GM12875 (cell line): ENCODE data around the gene AFAP1.

Experiments
- H3K4me3 ChIP-seq: one replicate; pipeline ENCODE4 v1.5.1; 2011; ENCODE audit warnings: low read depth, low read length, control low read depth
- TF ChIP-seq, protein P1 (sequence below): IDR thresholded peaks from 2 replicates; pipeline ENCODE4 v1.5.1; 2011; ENCODE audit warnings: low read depth, mild to moderate bottlenecking, control low read depth, inconsistent platforms, low read length, moderate library complexity, borderline replicate concordance; ENCODE audit not compliant: insufficient read depth

AFAP1 gene

DNA sequence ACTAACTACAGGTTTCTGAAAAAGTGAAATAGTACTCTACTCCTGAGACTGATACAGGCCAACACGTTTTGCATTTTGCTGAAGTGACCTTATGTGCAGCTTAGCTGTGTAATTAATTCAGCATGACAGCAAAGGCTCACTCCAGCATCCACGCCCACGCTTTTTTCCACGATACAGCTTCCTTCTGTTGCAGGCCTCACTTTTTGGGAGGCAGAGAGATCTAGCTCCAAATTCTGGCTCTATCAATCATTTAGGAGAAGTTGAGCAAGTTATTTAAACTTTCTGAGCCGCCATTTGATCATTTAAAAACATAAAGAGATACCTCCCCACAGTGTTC is 160.3 kb downstream of the AFAP1 start:
- TF ChIP-seq, protein P1, sequence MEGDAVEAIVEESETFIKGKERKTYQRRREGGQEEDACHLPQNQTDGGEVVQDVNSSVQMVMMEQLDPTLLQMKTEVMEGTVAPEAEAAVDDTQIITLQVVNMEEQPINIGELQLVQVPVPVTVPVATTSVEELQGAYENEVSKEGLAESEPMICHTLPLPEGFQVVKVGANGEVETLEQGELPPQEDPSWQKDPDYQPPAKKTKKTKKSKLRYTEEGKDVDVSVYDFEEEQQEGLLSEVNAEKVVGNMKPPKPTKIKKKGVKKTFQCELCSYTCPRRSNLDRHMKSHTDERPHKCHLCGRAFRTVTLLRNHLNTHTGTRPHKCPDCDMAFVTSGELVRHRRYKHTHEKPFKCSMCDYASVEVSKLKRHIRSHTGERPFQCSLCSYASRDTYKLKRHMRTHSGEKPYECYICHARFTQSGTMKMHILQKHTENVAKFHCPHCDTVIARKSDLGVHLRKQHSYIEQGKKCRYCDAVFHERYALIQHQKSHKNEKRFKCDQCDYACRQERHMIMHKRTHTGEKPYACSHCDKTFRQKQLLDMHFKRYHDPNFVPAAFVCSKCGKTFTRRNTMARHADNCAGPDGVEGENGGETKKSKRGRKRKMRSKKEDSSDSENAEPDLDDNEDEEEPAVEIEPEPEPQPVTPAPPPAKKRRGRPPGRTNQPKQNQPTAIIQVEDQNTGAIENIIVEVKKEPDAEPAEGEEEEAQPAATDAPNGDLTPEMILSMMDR, result no peak
- H3K4me3 ChIP-seq, result no peak overlapping the region

DNA sequence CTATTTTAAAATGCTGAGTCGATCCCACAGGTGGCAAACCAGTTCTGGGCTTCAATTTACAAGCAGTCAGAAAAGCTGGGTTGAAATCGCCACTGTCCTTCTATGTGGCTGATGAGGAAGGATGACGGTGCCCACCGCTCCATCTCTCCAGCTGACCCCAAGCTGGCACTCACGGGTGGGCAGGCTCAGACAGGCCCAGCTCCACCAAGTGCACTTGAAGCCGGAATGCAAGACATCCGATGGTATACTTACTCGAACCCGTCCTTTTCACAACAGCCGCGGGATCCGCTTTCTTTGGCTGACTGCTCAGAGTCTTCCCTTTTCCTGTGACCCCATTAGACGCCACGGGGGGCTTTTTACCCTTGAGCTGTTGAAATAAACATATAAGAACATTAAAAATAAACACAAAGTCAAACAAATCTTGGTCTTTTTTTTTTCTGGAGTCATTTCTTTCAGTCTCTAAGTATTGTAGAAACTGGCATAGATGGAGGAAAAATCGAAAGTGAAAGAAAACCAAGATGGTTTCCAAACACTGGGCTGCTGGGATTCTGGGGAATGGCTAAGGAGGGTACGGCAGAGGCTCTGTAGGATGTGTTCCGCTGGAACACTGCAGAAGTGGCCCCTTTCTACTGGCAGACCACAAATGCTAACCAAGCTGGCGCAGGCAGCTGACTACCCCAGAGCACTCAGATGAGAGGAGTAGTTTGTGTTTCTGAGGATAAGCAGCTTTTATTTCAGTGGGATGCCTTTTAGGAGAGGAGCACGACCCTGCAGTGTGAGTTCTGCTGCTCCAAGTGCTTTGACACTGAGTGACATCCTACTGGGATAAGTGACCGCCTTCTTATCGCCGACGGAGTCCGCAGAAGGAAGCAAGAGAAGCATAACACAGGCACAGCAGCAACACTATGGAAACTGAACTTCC is 160.9 kb downstream of the AFAP1 start:
- no peak overlapping the region for H3K4me3 ChIP-seq
- TF ChIP-seq, protein P1, result no peak

DNA sequence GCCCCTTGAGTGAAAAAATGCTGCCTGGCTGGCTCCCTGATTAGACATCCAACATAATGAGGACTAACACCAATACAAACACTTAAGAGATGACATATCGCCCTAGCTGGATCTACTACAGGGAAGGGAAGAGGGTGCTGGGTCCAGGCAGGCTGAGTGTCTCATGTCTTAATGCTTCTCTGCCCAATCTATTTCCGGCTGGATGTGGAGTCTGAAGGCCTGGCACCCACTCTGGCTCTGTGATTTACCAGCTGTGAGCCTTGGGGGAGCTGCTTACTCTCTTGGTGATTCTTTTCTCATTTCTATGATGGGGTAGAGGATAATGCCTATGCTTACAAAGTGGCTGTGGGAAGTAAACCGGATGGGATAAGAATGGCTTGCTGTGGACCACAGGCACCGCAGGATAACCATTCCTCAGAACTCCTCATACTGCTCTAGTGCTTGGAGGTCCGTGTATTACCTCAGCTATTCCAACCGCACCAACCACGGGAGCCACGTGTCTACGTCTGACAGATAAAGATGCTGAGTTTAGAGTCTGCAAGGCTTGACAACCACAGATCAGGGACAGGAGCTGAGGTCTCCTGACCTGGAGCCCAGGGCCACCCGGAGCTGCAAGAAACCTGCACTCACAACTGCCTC is 161.7 kb downstream of the AFAP1 start:
- H3K4me3 ChIP-seq, result no peak overlapping the region
- TF ChIP-seq, protein P1, result no peak

DNA sequence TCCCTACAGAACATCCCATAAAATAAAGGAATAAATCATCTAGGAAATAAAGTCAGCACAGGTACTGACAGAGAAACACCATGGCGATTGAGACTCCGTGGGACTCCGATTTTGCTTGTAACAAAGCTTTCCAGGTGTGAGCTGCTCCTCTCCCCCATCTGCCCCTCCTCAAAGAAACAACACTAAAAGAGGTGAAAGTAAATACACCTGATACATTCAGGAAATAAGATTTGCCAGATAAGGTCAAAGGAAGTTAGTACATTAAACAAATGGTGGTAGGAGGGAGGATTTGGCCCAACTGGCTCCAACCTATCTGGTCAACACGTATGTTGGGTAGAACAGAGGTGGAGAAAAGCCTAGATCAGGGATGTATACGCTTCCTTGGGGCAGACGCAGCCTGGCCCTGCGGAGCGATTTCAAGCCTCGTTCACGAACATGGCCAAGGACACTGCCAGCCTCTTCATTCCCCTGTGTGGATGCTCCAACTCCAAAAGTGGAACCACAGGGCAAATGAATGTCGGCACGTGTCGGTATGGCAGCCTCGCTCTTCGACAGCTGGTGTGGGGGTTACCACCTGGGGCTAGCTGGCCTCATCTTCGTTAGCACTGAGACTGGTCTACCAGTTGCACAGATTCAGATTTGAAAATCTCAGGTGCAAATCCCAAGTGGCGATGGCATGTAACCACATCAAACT is 162.5 kb downstream of the AFAP1 start:
- no peak overlapping the region for H3K4me3 ChIP-seq
- TF ChIP-seq, protein P1, result no peak

DNA sequence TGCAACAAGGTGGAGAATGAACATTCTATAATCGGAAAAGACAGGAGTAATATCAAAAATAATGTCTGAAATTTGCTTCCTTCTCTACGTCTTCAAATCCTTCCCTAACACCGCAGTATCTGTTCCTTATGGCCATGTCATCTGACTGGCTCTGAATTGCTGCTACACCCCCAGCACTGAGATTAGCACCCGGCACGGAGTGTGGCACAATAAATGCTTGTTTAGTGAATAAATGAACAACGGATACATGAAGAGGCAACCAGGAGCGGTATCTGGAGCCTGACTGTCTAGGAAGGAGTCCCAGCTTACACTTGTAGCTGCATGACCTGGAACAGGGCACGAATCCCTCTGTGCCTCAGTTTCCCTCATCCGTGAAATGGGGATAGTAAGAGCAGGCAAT is 164.3 kb downstream of the AFAP1 start:
- H3K4me3 ChIP-seq, result no peak overlapping the region
- TF ChIP-seq, protein P1, result no peak

DNA sequence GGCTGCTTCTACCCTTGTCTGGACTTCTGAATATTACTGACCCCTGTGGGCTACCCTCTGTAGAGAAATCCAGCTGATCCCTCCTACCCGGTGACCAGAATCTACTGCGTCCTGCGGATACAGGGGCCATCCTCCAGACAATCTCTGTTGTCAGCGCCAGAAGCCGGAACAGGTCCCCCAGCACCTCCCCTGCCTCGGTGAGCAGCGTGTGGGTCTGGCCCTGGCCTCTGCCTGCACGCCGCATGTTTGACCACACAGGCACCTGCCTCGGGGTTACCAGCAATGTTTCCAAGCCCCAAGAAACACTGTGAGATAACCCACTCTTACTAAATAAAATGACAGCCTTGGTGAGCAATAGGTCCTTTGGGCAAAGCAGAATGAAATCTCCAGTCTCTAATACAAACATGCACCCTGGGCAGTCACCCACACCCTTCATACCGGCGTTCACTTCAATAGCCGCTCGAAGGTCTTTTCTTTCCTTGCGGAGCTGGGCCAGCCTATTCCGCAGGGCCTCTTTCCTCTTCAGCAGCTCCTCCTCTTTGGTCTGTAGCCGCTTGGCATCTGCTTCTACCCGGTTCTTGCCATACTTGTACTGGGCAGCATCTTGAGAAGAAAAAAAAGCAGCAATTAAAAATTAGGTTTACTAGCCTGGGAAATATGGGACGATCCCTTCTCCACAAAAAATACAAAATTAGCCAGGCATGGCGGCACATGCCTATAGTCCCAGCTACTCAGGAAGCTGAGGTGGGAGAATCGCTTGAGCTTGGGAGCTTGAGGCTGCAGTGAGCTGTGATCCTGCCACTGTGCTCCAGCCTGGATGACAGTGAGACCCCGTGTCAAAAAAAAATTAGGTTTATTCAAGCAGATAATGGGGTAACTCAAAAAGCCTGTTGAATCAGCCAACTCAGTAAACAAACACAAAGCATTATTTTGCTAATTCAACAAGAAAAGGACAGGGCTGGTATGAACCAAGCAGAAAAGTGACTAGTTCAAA is 165.1 kb downstream of the AFAP1 start:
- TF ChIP-seq, protein P1, result no peak
- H3K4me3 ChIP-seq, result no peak overlapping the region
